AG04450 (cell line): Measurements from ENCODE around the gene TTC21A. TPM values are rescaled to one million over a fixed set of nuclear protein-coding genes. Genes with fewer than 3 reads are reported as not detected.

Source experiments
- CTCF ChIA-PET: fragments of 300-600, 350-600 bp; formaldehyde crosslinking; extraction: SDS; loops from one replicate; lab custom pipeline; 2022; ENCODE audit warnings: antibody characterized with exemption, inconsistent platforms; lab: Charles Lee
- POLR2A ChIA-PET: fragments of 350-600 bp; formaldehyde crosslinking; extraction: SDS; loops from one replicate; lab custom pipeline; 2021; ENCODE audit warnings: antibody characterized with exemption, inconsistent platforms; lab: Yijun Ruan, JAX
- DNase-seq: peaks from one replicate; pipeline ENCODE4 v3.0.0-alpha.2; 2011; ENCODE audit warnings: low read depth, low spot score
- H3K27ac ChIP-seq: one replicate; pipeline ENCODE4 v1.5.1; 2012; ENCODE audit warnings: low read depth, low read length, control low read depth
- H3K27me3 ChIP-seq: one replicate; pipeline ENCODE4 v1.6.0; 2012; ENCODE audit warnings: low read length; ENCODE audit not compliant: control insufficient read depth, insufficient read depth
- H3K4me3 ChIP-seq: 2 replicates; pipeline ENCODE4 v1.5.1; 2011; ENCODE audit warnings: mild to moderate bottlenecking, low read depth, low read length, control low read depth
- H3K9me3 ChIP-seq: 2 replicates; pipeline ENCODE4 v1.5.1; 2012; ENCODE audit warnings: low read length; ENCODE audit not compliant: control insufficient read depth, insufficient read depth
- polyA plus RNA-seq: library from polyadenylated mRNA; depleted of rRNA; stranded (reverse); fragments of >200 nt; gene quantifications from 2 replicates; pipeline ENCODE4 v1.2.3, GENCODE V29; 2011
- TF ChIP-seq, protein P1 (sequence below): IDR thresholded peaks from 2 replicates; pipeline ENCODE4 v1.5.1; 2011; ENCODE audit warnings: low read depth, low read length, control low read depth, inconsistent platforms

Gene TTC21A
- polyA plus RNA-seq, 1 experiment: 1.6 TPM

DNA sequence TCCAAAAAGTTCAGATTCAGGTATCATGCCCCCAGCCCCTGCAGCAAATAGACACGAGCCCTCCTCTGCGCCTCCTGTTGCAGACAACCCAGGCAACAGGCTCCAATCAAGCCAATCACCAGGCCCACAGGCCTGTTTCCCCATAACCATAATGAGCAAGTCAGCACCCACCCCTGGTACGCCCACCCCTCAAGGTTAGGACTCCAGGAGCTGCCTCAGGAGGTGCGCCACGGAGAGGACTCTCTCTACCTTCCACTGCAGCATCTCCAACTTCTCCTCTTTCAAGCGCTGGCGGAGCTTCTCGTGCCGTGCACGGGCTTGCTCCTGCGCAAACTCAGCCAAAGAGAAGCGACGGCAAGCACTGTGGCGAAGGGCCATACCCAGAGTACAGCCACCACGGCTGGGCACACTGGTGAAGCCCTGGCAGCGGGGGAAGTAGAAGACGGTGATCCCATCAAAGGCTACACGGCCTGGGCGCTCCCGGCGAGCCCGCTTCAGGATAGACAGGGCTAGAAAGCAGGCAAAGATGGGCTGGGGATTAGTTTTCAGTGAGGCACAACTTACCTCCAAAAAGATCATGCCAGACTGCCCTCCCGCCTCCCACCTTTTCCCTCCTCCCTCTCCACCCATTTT, 37.4 kb downstream of the TTC21A start:
- POLR2A ChIA-PET: no interaction called here
- Histone ChIP-seq H3K4me3 (no peak overlapping the region), H3K27me3 (no peaks in the 10 kb centered on the region), H3K9me3 (no peaks in the 10 kb centered on the region), H3K27ac (no peak overlapping the region)
- CTCF ChIA-PET: interaction anchor here (2.3 to 3.3 kb wide), 2 partner anchors 46 to 147 kb away, joined by 9 to 12 read pairs; no protein-coding TSS in a partner anchor
- no peak for DNase-seq
- TF ChIP-seq, protein P1, sequence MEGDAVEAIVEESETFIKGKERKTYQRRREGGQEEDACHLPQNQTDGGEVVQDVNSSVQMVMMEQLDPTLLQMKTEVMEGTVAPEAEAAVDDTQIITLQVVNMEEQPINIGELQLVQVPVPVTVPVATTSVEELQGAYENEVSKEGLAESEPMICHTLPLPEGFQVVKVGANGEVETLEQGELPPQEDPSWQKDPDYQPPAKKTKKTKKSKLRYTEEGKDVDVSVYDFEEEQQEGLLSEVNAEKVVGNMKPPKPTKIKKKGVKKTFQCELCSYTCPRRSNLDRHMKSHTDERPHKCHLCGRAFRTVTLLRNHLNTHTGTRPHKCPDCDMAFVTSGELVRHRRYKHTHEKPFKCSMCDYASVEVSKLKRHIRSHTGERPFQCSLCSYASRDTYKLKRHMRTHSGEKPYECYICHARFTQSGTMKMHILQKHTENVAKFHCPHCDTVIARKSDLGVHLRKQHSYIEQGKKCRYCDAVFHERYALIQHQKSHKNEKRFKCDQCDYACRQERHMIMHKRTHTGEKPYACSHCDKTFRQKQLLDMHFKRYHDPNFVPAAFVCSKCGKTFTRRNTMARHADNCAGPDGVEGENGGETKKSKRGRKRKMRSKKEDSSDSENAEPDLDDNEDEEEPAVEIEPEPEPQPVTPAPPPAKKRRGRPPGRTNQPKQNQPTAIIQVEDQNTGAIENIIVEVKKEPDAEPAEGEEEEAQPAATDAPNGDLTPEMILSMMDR: no peak

DNA sequence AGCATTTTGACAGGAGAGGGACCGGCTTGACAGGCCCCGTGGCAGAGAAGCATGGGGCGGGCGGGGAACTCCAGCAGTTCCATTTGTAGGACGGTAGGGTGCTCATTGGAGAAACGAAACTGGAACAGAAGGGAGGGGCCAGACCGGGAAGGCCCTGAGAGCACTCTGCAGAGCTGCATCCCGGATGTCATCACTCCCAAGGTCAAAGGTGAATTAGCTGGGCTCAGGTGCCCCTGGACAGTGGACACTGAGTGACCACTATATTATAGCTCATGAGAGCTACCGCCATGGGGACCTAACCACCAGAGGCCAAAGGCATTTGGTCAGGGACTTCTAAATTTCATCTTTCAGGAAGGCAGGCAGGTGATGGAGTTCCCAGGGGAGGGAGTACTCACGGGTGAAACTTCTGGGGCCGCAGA, 38.6 kb downstream of the TTC21A start:
- ChIA-PET CTCF (interaction anchor here (0.8 to 3.3 kb wide), 3 partner anchors 45 to 146 kb away, joined by 3 to 12 read pairs (median 9); no protein-coding TSS in a partner anchor), POLR2A (interaction anchor here (0.9 to 2.3 kb wide), 5 partner anchors 15 to 261 kb away, joined by 3 to 9 read pairs (median 7); partner anchors contain the start of genes GORASP1, RPSA and TTC21A)
- Histone ChIP-seq H3K4me3 (no peak overlapping the region), H3K27ac (peak overlapping the region; percentile 65), H3K27me3 (no peaks in the 10 kb centered on the region), H3K9me3 (no peaks in the 10 kb centered on the region)
- TF ChIP-seq, protein P1: no peak
- DNase-seq: no peak

- ChIA-PET POLR2A (interaction anchor here (0.7 to 2.3 kb wide), 8 partner anchors 13 to 260 kb away, joined by 3 to 9 read pairs (median 5); partner anchors contain the start of genes GORASP1, RPSA, TTC21A and XIRP1), CTCF (interaction anchor here (0.6 to 3.3 kb wide), 4 partner anchors 20 to 145 kb away, joined by 3 to 12 read pairs (median 6); no protein-coding TSS in a partner anchor)
- Histone ChIP-seq H3K27ac (peak overlapping the region; percentile 94), H3K9me3 (no peaks in the 10 kb centered on the region), H3K4me3 (peak overlapping the region; percentile 44), H3K27me3 (no peaks in the 10 kb centered on the region)
- TF ChIP-seq, protein P1: no peak
- peak; percentile 97 for DNase-seq
These were observed 39.4 kb downstream of the TTC21A start for GRCh38 chr3:39146611-39147591.

DNA sequence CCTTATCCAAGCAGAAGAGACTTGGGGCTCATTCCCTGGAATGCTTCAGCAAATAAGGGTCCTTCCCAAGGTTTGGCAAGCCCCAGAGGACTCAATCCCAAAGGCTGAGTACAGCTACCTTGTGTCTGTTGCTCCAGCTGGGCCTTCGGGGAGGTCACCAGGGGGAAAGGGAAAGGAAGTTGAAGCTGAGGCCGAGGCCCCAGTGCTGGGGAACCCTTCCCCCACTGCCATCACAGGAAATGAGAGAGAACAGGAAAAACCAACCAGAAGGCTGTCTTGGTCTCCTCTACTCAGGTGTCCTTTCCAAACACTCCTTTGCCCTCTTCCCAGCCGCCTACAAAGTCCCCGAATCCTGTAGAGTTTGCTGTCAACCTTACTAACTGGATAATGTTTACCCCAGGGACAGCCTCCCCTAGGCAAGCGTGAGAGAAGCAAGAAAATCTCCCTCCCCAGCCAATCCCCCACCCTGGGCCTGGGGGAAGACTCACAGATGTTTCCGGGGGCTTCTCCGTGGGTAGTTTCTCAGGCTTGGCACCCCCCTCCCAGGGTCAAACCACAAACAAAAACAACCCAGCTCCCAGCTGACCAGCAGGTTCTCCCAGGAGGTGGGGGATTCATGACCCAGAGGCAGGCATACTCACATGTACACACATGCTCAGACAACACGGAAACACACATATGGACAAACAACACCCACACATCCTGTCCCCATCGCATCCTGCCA, 40.4 kb downstream of the TTC21A start:
- TF ChIP-seq, protein P1: no peak
- no peak for DNase-seq
- Histone ChIP-seq H3K27me3 (no peaks in the 10 kb centered on the region), H3K9me3 (no peaks in the 10 kb centered on the region; the same call in 1 of the 2 replicates), H3K27ac (peak overlapping the region; percentile 94), H3K4me3 (peak overlapping the region; percentile 44)
- ChIA-PET CTCF (interaction anchor here (0.6 to 3.3 kb wide), 5 partner anchors 19 to 148 kb away, joined by 3 to 12 read pairs (median 4); no protein-coding TSS in a partner anchor), POLR2A (interaction anchor here (1.2 to 2.3 kb wide), 5 partner anchors 17 to 45 kb away, joined by 5 to 9 read pairs (median 7); partner anchors contain the start of genes GORASP1, TTC21A and XIRP1)
